ENCODE data around the gene TGM3.
"Not testable (repeated sequence)": the region's sequence is repeated elsewhere in the genome, so short reads cannot be mapped to it uniquely, and the experiment has no call there.

Gene TGM3

GRCh38 chr20:2295886-2296515, at the start of gene TGM3:
TGM3 (plus strand) TSS chr20:2296001; CDS start chr20:2296064, 63 bp downstream.
- no peak for DNase-seq (ENCODE audit: low read depth)

- DNase-seq (ENCODE audit: low read depth): no peak
These were observed 49.7 kb upstream of the TGM3 start for GRCh38 chr20:2246069-2246491.

GRCh38 chr20:2248837-2249236, 47.0 kb upstream of the TGM3 start:
- DNase-seq (ENCODE audit: low read depth): no peak

GRCh38 chr20:2249935-2250334, 45.9 kb upstream of the TGM3 start:
- no peak for DNase-seq (ENCODE audit: low read depth)

- no peak for DNase-seq (ENCODE audit: low read depth)
These were observed 43.3 kb upstream of the TGM3 start for GRCh38 chr20:2252419-2252997.

GRCh38 chr20:2253256-2253655, 42.5 kb upstream of the TGM3 start:
- DNase-seq (ENCODE audit: low read depth): no peak

GRCh38 chr20:2254333-2254732, 41.5 kb upstream of the TGM3 start:
- no peak for DNase-seq (ENCODE audit: low read depth)

- DNase-seq (ENCODE audit: low read depth): no peak
These were observed 39.8 kb upstream of the TGM3 start for GRCh38 chr20:2255926-2256531.

- no peak for DNase-seq (ENCODE audit: low read depth)
These were observed 36.1 kb upstream of the TGM3 start for GRCh38 chr20:2259731-2260130.

- no peak for DNase-seq (ENCODE audit: low read depth)
These were observed 35.6 kb upstream of the TGM3 start for GRCh38 chr20:2260250-2260649.

GRCh38 chr20:2261046-2261485, 34.7 kb upstream of the TGM3 start:
- no peak for DNase-seq (ENCODE audit: low read depth)

- DNase-seq (ENCODE audit: low read depth): no peak
These were observed 34.2 kb upstream of the TGM3 start for GRCh38 chr20:2261629-2262028.

GRCh38 chr20:2264118-2264517, 31.7 kb upstream of the TGM3 start:
- no peak for DNase-seq (ENCODE audit: low read depth)

- DNase-seq (ENCODE audit: low read depth): not testable (repeated sequence)
These were observed 31.0 kb upstream of the TGM3 start for GRCh38 chr20:2264621-2265374.

- no peak for DNase-seq (ENCODE audit: low read depth)
These were observed 22.0 kb upstream of the TGM3 start for GRCh38 chr20:2273634-2274302.

GRCh38 chr20:2276015-2276414, 19.8 kb upstream of the TGM3 start:
- no peak for DNase-seq (ENCODE audit: low read depth)

- no peak for DNase-seq (ENCODE audit: low read depth)
These were observed 16.5 kb upstream of the TGM3 start for GRCh38 chr20:2279253-2279779.

- DNase-seq (ENCODE audit: low read depth): no peak
These were observed 15.7 kb upstream of the TGM3 start for GRCh38 chr20:2280082-2280481.

- no peak for DNase-seq (ENCODE audit: low read depth)
These were observed 14.2 kb upstream of the TGM3 start for GRCh38 chr20:2281563-2281962.

GRCh38 chr20:2282181-2282580, 13.6 kb upstream of the TGM3 start:
- DNase-seq (ENCODE audit: low read depth): no peak

- no peak for DNase-seq (ENCODE audit: low read depth)
These were observed 11.9 kb upstream of the TGM3 start for GRCh38 chr20:2283706-2284423.
